NCI-H1092 treated with DMSO at 0.1 percent for 48 hours (cell line): ENCODE measurements around the gene TMEM161A.

Experiments used
- DNase-seq: peaks from one replicate; lab custom pipeline; 2025; lab: John Stamatoyannopoulos, UW

The TMEM161A gene

DNA sequence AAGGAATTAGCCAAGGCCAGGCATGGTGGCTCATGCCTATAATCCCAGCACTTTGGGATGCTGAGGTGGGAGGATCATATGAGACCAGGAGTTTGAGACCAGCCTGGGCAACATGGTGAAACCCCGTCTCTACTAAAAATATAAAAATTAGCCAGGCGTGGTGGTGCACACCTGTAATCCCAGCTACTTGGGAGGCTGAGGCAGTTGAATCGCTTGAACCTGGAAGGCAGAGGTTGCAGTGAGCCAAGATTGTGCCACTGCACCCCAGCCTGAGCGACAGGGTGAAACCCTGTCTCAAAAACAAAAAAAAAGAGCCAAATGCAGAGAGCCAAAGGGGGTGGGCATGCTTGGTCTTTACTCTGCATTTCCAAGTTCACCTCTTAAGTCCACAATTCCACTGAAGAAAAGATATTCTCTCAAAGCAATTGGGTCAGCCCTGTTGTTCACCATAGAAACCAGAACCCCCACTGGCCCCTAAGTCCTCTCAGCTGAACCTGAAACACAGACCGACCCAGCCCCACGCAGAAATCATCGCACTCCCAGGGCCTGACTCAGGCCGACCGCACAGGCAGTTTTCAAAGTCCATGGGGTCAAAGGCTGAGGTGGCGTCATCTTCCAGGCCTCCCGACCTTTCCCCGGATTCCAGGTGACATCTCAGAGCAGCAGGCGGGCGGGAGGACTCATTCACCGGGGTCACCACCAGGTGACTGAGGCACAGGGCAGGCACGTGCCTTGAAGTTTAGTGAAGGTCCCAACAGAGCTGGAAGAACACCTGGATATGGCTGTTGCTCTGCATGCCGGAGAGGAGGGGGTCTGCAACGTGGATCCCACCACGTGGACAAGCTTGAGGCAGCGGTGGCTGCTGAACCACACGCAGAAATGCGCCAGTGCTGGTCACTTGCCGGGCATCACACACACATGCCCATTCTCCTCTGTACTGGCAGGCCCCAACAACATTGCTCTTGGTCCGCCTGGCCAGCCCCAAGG lies 41.3 kb downstream of the TMEM161A start:
- no peak for DNase-seq

DNA sequence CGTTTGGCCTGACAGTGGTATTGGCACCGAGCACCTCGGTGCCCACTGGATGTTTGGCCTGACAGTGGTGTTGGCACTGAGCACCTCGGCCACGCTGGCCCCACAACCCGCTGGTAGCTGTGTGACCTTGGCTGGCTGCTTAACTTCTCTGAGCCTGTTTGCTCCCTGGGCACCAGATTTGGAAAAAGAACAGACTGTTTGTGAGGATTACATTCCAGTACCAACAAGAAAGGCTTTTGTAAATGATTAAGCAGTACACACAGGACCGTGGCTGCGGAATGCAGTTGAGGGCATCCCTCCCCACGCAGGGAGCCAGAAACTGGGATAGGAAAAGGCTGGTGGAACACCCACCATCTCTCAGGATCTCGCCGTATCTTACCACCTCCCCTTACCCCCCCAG lies 42.6 kb downstream of the TMEM161A start:
- no peak for DNase-seq

DNA sequence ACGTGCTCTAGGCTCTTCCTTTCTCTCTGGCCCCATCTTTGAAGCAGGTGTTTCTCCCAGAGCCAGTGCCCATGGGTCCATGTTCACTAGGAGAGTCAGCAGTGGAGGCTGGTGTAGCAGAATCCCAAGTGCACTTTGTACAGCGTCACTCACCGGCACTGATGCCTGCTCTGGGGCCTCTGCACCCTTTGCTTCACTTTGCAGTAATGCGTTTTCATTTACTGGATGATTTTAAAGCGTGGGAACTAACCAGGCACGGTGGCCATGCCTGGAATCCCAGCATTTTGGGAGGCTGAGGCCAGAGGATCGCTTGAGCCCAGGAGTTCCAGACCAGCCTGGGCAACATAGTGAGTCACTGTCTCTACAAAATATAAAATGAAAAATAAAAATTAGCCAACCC lies 43.8 kb downstream of the TMEM161A start:
- no peak for DNase-seq

DNA sequence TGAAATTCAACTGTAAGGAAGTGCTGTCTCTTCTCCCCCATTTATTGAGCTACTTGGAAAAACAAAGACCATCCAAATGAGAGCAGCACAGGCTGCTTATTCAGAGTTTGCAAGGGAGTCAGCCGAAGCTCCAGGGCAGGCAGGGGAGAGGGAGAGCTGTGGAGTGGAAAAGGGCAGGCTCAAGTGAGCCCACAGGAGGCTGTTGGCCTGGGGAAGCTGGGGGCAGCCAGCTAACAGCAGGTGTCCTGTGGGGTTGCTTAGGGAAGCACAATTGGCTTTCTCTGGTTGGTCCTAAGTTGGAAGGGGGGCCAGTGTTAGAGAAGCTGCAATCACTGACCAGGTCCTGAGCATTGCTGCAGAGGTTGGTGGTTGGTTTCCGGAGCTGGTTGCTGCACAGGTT lies 50.6 kb downstream of the TMEM161A start:
- no peak for DNase-seq

DNA sequence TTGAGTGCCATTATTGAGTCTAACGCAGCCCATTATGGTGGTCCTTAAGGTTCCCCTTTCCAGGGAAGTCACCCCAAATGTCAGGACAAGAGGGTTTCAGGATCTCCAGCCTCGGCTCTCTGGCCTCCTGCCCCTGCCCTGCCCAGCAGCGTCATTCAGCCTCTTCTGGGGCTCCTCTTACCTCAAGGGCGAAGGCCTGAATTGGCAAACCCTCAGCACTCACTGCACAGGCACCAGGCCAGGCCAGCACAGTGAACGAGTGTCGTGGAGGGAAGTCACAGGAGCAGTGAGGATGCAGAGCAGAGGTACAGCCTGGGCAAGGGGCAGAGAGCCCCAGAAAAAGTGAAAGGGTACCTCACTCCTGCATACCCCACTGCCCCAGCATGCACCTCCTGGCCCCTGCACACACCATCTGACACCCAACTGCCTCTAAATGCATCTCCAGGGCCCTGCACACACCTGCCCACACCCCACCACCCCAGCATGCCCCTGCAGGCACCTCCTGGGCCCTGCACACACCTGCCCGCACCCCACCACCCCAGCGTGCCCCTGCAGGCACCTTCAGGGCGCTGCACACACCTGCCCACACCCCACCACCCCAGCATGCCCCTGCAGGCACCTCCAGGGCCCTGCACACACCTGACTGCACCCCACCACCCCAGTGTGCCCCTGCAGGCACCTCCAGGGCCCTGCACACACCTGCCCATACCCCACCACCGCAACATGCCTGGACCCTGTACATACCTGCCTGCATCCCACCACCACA lies 54.7 kb downstream of the TMEM161A start:
- DNase-seq, result no peak

DNA sequence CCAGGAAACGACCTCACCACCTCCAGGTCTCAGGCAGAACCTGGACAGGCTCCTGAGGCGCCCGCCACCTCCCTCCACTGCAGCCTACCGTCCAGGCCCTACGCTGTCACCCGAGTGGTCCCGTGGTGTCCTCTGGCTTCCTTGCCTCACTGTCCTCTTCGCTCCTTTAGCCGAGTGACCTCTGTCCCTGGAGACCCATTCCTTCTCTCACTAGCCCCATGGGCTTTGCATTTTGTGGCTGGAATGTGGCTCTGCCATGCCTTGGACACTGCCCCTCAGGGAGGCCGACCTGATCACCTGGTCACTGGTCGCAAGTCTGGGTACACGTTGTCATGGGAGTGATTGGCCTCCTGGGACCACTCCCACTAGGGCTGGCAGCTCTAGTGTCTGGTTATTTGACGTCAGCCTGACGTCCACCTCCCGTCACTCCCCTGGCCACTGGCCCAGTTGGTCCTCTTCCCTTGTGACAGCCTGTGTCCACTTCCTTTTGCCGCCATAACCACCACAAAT lies 56.6 kb downstream of the TMEM161A start:
- no peak for DNase-seq

DNA sequence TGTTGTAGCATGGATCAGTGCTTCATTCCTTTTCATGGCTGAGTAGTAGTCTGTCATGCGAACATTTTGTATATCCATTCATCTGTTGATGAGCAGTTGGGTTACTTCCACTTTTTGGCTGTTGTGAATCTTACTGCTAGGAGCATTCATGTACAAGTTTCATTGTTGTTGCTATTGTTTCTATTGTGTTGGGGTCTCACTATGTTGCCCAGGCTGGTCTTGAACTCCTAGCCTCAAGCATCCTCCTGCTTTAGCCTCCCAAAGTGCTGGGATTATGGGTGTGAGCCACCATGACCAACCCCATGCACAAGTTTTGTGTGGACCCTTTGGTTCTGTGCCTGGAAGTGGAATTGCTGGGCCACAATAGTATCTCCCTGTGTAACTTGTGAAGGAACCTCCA lies 58.7 kb downstream of the TMEM161A start:
- no peak for DNase-seq

DNA sequence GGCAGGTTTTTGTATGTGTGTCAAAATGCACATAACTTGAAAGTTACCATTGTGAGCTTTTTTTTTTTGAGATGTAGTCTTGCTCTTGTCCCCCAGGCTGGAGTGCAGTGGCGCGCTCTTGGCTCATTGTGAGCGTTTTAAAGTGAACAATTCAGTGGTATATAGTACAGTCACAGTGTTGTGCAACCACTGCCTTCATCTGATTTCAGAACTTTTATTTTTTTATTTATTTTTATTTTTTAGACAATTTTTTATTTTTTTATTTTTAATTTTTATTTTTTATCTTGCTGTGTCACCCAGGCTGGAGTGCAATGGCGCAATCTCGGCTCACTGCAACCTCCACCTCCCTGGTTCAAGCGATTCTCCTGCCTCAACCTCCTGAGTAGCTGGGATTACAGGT lies 59.5 kb downstream of the TMEM161A start:
- DNase-seq, result no peak

DNA sequence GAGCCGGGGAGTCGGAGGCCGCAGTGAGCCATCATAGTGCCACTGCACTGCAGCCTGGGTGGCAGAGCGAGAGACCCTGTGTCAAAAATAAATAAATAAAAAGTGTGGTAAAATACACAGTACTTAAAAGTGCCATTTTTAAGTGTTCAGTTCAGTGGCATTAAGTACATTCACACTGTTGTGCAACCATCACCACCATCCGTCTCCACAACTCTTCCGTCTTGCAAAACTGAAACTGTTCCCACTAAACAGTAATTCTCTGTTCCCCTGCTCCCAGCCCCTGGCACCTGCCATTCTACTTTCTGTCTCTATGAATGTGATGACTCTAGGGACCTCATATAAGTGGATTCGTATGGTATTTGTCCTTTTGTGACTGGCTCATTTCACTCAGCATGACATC lies 61.2 kb downstream of the TMEM161A start:
- DNase-seq, result peak; percentile 71

DNA sequence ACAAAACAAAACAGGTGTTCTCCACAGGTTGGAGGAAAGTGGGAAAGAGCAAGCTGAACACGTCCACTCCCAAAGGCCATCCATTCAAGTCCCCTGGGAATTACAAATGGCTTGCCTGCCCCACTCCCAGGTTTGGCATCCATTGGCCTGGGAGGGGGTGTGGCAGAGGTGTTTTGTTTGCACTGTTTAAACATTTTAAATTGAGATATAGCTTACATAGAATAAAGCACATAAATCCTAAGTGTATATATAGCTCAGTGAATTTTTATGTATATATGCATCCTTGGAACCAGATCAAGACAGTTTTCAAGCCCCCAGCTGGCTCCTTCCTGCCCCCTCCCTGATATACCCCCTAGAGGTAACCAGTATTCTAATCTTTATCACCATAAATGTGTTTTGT lies 61.8 kb downstream of the TMEM161A start:
- DNase-seq, result no peak

DNA sequence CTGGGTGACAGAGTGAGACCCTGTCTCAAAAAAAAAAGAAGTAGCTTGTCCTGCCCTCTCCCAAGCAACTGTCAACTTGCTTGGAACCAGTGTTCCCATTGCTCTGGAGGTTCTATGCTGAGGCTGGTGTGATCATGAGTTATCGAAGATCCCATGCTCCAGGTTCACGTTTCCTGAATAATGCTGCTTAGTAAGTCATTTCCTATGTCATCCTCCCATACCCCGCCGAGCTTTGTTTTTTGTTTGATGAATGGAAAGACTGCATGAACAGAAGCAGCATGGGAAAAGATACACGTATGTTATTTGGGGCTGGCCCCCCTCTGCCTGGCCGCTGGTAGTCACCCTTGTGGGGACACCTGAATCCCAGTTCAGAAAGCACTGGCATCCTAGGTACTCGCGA lies 63.2 kb downstream of the TMEM161A start:
- no peak for DNase-seq

DNA sequence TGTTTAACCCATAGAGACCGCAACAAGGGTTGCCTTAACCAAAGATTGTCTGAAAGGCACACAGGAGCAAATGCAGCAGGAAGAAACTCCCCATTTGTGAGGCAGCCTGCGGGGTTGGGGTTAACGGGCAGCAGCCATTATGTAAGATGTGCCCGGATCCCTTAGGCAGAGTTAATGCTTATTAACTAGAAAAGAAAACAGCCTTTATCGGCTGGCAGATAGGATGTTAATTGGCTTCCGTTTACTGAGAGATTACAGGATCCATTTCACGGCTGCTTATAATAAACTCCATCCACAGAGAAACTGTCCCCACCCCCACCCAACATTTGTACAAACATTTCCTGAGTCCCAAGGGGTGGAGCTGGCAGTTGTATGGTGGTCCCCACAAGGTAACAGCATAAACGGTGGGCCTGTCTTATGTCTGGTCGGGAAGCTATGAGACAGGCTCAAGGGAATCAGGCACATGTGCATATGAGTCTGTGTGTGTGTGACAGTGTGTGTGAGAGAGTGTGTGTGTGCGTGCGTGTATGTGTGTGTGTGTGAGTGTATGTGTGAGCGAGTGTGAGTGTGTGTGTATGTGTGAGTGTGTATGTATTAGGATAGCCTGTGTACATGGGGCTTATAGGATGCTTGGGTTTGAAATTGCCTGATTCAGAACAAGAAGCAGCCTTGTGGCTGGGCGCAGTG lies 63.9 kb downstream of the TMEM161A start:
- DNase-seq, result no peak

DNA sequence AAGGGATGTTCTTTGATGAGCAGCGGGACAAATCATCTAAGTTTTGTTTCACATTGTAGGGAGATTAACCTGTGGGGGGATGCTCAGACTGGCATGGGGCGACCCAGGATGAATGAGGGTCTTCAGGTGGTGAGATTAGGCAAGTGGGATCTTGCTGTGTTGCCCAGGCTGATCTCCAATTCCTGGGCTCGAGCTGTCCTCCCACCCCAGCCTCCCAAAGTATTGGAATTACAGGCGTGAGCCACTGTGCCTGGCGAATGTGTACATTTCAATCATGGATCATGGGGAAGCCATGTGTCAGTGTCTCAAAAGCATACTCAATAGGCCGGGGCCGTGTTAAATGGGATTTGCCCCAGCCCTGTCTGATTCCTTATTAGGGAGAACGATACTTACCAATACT lies 66.4 kb downstream of the TMEM161A start:
- no peak for DNase-seq
